ENCODE results near the gene SPIN2A.
"Not testable (repeated sequence)": the region's sequence is repeated elsewhere in the genome, so short reads cannot be mapped to it uniquely, and the experiment has no call there.

GRCh38 chrX:57117566-57117965 is 19.6 kb downstream of the SPIN2A start:
- TF ChIP-seq, protein P1, sequence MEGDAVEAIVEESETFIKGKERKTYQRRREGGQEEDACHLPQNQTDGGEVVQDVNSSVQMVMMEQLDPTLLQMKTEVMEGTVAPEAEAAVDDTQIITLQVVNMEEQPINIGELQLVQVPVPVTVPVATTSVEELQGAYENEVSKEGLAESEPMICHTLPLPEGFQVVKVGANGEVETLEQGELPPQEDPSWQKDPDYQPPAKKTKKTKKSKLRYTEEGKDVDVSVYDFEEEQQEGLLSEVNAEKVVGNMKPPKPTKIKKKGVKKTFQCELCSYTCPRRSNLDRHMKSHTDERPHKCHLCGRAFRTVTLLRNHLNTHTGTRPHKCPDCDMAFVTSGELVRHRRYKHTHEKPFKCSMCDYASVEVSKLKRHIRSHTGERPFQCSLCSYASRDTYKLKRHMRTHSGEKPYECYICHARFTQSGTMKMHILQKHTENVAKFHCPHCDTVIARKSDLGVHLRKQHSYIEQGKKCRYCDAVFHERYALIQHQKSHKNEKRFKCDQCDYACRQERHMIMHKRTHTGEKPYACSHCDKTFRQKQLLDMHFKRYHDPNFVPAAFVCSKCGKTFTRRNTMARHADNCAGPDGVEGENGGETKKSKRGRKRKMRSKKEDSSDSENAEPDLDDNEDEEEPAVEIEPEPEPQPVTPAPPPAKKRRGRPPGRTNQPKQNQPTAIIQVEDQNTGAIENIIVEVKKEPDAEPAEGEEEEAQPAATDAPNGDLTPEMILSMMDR (conservative IDR thresholded peaks at IDR 0.05; ENCODE audit: low read depth in 2 of 2) = not testable (repeated sequence)
- TF ChIP-seq POLR2AphosphoS5 (IDR thresholded peaks at IDR 0.05; ENCODE audit: low read depth); EZH2 (IDR thresholded peaks at IDR 0.05; ENCODE audit: low read depth, unreplicated experiment); ETS1 (IDR thresholded peaks at IDR 0.05); ZNF331 (CRISPR knock-in tag; IDR thresholded peaks at IDR 0.05; ENCODE audit: low read depth); EZH2phosphoT487 (IDR thresholded peaks at IDR 0.05; ENCODE audit: unreplicated experiment); ZNF114 (CRISPR knock-in tag; IDR thresholded peaks at IDR 0.05); JUNB (IDR thresholded peaks at IDR 0.05; ENCODE audit: unreplicated experiment); CREB1 (CRISPR knock-in tag; IDR thresholded peaks at IDR 0.05; ENCODE audit: low read depth): not testable (repeated sequence)
- TF ChIP-seq, protein P2, sequence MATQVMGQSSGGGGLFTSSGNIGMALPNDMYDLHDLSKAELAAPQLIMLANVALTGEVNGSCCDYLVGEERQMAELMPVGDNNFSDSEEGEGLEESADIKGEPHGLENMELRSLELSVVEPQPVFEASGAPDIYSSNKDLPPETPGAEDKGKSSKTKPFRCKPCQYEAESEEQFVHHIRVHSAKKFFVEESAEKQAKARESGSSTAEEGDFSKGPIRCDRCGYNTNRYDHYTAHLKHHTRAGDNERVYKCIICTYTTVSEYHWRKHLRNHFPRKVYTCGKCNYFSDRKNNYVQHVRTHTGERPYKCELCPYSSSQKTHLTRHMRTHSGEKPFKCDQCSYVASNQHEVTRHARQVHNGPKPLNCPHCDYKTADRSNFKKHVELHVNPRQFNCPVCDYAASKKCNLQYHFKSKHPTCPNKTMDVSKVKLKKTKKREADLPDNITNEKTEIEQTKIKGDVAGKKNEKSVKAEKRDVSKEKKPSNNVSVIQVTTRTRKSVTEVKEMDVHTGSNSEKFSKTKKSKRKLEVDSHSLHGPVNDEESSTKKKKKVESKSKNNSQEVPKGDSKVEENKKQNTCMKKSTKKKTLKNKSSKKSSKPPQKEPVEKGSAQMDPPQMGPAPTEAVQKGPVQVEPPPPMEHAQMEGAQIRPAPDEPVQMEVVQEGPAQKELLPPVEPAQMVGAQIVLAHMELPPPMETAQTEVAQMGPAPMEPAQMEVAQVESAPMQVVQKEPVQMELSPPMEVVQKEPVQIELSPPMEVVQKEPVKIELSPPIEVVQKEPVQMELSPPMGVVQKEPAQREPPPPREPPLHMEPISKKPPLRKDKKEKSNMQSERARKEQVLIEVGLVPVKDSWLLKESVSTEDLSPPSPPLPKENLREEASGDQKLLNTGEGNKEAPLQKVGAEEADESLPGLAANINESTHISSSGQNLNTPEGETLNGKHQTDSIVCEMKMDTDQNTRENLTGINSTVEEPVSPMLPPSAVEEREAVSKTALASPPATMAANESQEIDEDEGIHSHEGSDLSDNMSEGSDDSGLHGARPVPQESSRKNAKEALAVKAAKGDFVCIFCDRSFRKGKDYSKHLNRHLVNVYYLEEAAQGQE (IDR thresholded peaks at IDR 0.05; ENCODE audit: unreplicated experiment) = not testable (repeated sequence)

Measured in GM23338 (cell line).